HG02884 (cell line): ENCODE results near the gene TNPO2.

ENCODE experiments used
- ATAC-seq: cut with Tn5 transposase; IDR thresholded peaks from one replicate; pipeline ENCODE4 v1.9.1; 2021; ENCODE audit warnings: mild to moderate bottlenecking, moderate library complexity; ENCODE audit not compliant: unreplicated experiment

TNPO2 gene

GRCh38 chr19:12652219-12652618, 71.5 kb downstream of the TNPO2 start:
- no peak for ATAC-seq

GRCh38 chr19:12649941-12650340, 73.8 kb downstream of the TNPO2 start:
- no peak for ATAC-seq
